Testis (tissue), 5 donors: ENCODE measurements around the gene ADI1. TPM values are rescaled to one million over a fixed set of nuclear protein-coding genes. Genes with fewer than 3 reads are reported as not detected.
A peak's percentile ranks its signal among the peaks of the same experiment; 100 is the strongest.

Experiments
- DNase-seq: peaks from one replicate; pipeline ENCODE4 v3.0.0-alpha.2; 2019
- H3K27ac ChIP-seq, 2 donors: fragments of 200-600 bp; sonication (generic); one replicate each; pipeline ENCODE4 v1.5.1; 2019
- H3K27me3 ChIP-seq: fragments of 200-600 bp; sonication (generic); one replicate; pipeline ENCODE4 v1.5.1; 2019
- H3K36me3 ChIP-seq: fragments of 200-600 bp; sonication (generic); one replicate; pipeline ENCODE4 v1.5.1; 2017; ENCODE audit warnings: low read depth; ENCODE audit errors: missing control alignments
- H3K4me1 ChIP-seq: fragments of 200-600 bp; sonication (generic); one replicate; pipeline ENCODE4 v1.5.1; 2019
- H3K4me3 ChIP-seq, 2 donors: fragments of 200-600 bp; sonication (generic); one replicate each; pipeline ENCODE4 v1.5.1; 2017 to 2019
- H3K9me3 ChIP-seq: fragments of 200-600 bp; sonication (generic); one replicate; pipeline ENCODE4 v1.5.1; 2017
- POLR2A ChIP-seq: fragments of 450-650 bp; IDR thresholded peaks from one replicate; pipeline ENCODE4 v1.6.1; 2017; ENCODE audit warnings: antibody characterized with exemption, mild to moderate bottlenecking, moderate library complexity
- WGBS, 2 donors: methylation state at CpG; one replicate each; pipeline ENCODE4 v1.1.5; 2018; 5-methylcytosine and 5-hydroxymethylcytosine counted together
- intact Hi-C: fragments of 100-400 bp; cut with DNase I; formaldehyde crosslinking; loops from one replicate; pipeline ENCODE4 v1.15.1; 2023; ENCODE audit warnings: low total_unique reads
- long read RNA-seq, 2 donors: transcript quantifications; one replicate each; lab custom pipeline, GENCODE V29; 2026
- polyA plus RNA-seq: library from polyadenylated mRNA; stranded (reverse); fragments of 350-450 nt; fragmentation: Illumina TruSeq; extraction: RNeasy Lipid Tissue Mini Kit (QIAGEN cat#74804); gene quantifications from one replicate; pipeline ENCODE4 v1.2.3, GENCODE V29; 2014; ENCODE audit warnings: low read depth, low replicate concordance; ENCODE audit not compliant: insufficient read depth
- total RNA-seq, 2 donors: library from RNA; depleted of rRNA; stranded (reverse); fragments of >200 nt; gene quantifications; one replicate each; pipeline ENCODE4 v1.2.3, GENCODE V29; 2016
- TF ChIP-seq, protein P1 (sequence below), 3 experiments: fragments of 450-650 bp in 2 of 3; fragments of 200-600 bp in 1 of 3; sonication (generic) in 1 of 3; IDR thresholded peaks; one replicate each; pipeline ENCODE4 v1.5.1; 2016 to 2019; ENCODE audit warnings: antibody characterized with exemption in 3 of 3, mild to moderate bottlenecking in 2 of 3, moderate library complexity in 1 of 3

The ADI1 gene, protein sequence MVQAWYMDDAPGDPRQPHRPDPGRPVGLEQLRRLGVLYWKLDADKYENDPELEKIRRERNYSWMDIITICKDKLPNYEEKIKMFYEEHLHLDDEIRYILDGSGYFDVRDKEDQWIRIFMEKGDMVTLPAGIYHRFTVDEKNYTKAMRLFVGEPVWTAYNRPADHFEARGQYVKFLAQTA
- total RNA-seq (10 to 100 TPM; 41.6 to 52.5 TPM), polyA plus RNA-seq (41.1 TPM)
- long read RNA-seq, donor 1, transcript ADI1-201 (4 exons, 2,391 nt): major isoform, 51 of 51 reads
- long read RNA-seq, donor 1, partial matches to known transcripts: 0 of 51 reads
- long read RNA-seq, donor 1, other reads (novel, unspliced or antisense): 0 of 51 reads
- long read RNA-seq, donor 2, transcript ADI1-201 (4 exons, 2,391 nt): major isoform, 42 of 43 reads
- long read RNA-seq, donor 2, partial matches to known transcripts: 0 of 43 reads
- long read RNA-seq, donor 2, other reads (novel, unspliced or antisense): 0 of 43 reads

DNA sequence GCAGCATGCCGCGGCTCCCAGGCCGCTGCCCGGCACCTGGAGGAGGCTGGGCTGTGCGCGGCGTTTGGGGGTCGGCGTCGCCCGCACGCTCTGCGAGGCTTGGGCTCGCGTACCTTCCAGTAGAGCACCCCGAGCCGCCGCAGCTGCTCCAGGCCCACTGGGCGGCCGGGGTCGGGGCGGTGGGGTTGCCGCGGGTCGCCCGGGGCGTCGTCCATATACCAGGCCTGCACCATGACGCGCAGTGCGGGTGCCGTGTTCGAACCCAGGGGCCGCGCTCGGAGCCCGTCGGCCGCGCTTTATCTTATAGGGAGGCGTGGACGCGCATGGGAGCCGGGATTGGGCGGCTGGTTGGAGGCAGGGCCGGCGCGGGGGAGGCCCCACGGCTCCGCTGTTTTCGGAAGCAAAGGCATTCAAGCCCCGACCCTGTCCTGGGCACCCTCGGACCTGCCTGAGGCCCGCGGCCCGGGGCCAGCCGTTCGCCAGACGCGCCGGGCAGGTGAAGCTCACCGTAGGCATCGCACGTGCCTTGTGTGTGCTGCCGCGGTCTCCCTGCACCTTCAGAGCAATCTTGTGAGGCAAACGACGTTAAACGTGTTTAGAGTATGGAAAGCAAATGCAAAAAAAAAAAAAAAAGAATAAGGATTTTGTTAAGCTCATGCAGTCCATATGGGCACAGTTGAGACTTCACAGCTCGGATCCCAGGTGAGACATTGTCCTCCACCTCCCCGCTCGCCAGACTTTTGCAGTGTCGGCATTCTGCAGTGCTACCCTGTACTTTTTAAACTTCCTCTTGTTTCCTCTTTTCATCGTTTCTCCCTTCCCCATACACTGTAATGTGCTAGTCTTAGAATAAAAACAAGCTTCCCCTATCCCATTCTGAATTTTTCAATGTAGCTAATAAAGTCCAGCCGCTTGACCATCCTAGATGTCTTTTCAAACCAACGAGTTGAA is at the start of gene ADI1:
Gene ADI1 (minus strand): TSS at position 277 of the 951 bp plus-strand sequence. CDS start 44 bp downstream, at position 233.
- Histone ChIP-seq H3K36me3 (no peaks in the 10 kb centered on the region), H3K4me1 (peaks cover 14% of the 10 kb centered on the region), H3K27me3 (no peaks in the 10 kb centered on the region), H3K27ac (peak within 1 kb of the TSS; percentile 82 to 95), H3K4me3 (peak within 1 kb of the TSS; percentile 70 to 90), H3K9me3 (no peaks in the 10 kb centered on the region)
- DNase-seq: peak; percentile 79
- intact Hi-C loops: no loop called here
- WGBS, 2 donors: 4 to 6% methylated on average over 23 to 36 of the region's 76 CpGs
- TF ChIP-seq, protein P1, sequence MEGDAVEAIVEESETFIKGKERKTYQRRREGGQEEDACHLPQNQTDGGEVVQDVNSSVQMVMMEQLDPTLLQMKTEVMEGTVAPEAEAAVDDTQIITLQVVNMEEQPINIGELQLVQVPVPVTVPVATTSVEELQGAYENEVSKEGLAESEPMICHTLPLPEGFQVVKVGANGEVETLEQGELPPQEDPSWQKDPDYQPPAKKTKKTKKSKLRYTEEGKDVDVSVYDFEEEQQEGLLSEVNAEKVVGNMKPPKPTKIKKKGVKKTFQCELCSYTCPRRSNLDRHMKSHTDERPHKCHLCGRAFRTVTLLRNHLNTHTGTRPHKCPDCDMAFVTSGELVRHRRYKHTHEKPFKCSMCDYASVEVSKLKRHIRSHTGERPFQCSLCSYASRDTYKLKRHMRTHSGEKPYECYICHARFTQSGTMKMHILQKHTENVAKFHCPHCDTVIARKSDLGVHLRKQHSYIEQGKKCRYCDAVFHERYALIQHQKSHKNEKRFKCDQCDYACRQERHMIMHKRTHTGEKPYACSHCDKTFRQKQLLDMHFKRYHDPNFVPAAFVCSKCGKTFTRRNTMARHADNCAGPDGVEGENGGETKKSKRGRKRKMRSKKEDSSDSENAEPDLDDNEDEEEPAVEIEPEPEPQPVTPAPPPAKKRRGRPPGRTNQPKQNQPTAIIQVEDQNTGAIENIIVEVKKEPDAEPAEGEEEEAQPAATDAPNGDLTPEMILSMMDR (IDR thresholded peaks at IDR 0.05): no peak
- peak; percentile 15 for TF ChIP-seq POLR2A

DNA sequence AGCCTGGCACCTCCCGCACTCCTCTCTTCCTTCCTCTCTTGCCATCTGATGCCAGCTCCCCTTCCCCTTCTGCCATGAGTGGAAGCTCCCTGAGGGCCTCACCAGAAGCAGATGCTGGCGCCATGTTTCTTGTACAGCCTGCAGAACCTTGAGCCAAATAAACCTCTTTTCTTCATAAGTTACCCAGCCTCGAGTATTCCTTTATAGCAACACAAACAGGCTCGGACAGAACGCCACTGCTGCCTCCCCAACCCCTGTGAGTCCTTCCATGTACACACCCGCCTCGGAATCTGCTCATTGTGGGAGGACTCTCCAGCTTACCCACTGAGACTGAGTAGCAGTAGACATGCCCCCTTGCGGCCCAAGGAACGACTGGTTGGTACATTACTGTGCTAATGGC is 47.5 kb upstream of the ADI1 start:
- no peaks in the 10 kb centered on the region for H3K36me3 ChIP-seq
- TF ChIP-seq, protein P1 (IDR thresholded peaks at IDR 0.05): no peak
- no peak for TF ChIP-seq POLR2A
- H3K4me3 ChIP-seq: no peak overlapping the region
- WGBS, 2 donors: 90 to 93% methylated on average over 9 of the region's 9 CpGs
- H3K27ac ChIP-seq: no peak overlapping the region
- no peaks in the 10 kb centered on the region for H3K27me3 ChIP-seq
- intact Hi-C loops: no loop called here
- H3K9me3 ChIP-seq: no peaks in the 10 kb centered on the region
- no peak for DNase-seq
- H3K4me1 ChIP-seq: no peaks in the 10 kb centered on the region

DNA sequence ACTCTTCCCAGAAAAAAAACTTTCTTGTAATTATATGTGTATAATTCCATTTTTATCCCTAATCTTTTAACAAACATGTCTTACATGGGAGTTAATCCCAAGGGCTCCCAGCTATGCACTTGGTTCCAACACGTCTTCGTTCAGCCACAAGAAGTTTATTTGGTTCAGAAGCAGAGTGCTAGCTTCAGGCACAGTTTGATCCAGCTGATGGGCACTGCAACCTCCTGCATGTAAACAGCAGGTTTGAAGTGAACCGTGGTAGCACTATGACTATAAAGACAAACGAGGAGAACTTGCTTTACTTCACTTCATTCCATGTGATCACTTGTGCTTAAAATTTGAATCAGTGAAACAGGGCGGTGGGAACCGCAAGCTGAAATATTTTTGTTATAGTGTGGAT is 45.8 kb upstream of the ADI1 start:
- TF ChIP-seq, protein P1 (IDR thresholded peaks at IDR 0.05): no peak
- no peak for TF ChIP-seq POLR2A
- H3K27me3 ChIP-seq: no peaks in the 10 kb centered on the region
- no peaks in the 10 kb centered on the region for H3K4me1 ChIP-seq
- H3K36me3 ChIP-seq: no peaks in the 10 kb centered on the region
- H3K27ac ChIP-seq: no peak overlapping the region
- no peak for DNase-seq
- intact Hi-C loops: no loop called here
- 81 to 86% methylated on average over 6 of the region's 6 CpGs for WGBS, 2 donors
- H3K4me3 ChIP-seq: no peak overlapping the region
- no peaks in the 10 kb centered on the region for H3K9me3 ChIP-seq

DNA sequence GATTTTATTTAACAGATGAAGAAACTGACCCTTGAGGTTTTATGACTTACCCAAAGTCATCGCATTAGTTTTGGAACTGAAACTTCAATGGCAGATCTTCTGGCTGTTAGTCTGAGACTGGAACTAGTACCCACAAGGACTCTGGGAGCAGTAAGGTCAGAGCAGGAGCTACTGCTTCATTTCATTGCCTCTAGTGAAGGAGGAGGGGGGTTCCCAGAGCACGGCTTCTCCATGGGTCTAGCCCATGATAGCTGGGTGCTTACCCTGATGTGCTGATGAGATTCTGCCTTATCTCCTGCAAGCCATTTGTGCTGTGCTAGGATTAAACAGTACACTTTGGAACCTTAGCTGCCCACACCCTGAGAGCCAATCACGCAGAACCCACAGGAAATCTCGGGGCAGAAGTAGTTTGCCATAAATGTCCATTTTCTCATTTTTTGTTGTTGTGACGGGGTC is 44.2 kb upstream of the ADI1 start:
- TF ChIP-seq POLR2A: no peak
- TF ChIP-seq, protein P1 (IDR thresholded peaks at IDR 0.05): no peak
- Histone ChIP-seq H3K36me3 (no peaks in the 10 kb centered on the region), H3K4me1 (peaks cover 6% of the 10 kb centered on the region), H3K4me3 (no peak overlapping the region), H3K9me3 (no peaks in the 10 kb centered on the region), H3K27me3 (no peaks in the 10 kb centered on the region), H3K27ac (no peak overlapping the region)
- intact Hi-C loops: no loop called here
- no peak for DNase-seq
- WGBS, 2 donors: 90 to 97% methylated on average over 4 to 5 of the region's 5 CpGs
